ENCODE measurements around the gene SHB.

The SHB gene

DNA sequence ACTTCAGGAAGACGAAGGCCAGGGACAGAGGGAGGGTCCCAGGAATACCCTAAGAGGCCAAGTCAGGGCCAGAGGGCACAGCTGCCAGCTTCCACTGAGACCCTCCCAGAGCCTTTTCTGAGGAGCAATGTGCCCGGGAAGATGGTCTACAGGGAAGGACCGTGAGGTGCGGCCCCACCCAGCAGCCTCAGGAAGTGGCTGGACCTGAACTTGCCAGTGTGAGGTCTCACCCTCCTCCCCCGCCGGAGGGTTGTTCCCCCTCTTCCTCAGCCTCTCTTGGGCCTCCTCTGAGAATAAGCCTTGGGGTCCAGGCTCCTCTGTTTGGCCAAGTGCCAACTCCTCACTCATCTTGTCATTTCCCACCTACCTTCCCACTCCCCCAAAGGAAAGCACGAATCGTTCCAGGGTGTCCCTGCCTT, 151.7 kb downstream of the SHB start:
- TF ChIP-seq, protein P1, sequence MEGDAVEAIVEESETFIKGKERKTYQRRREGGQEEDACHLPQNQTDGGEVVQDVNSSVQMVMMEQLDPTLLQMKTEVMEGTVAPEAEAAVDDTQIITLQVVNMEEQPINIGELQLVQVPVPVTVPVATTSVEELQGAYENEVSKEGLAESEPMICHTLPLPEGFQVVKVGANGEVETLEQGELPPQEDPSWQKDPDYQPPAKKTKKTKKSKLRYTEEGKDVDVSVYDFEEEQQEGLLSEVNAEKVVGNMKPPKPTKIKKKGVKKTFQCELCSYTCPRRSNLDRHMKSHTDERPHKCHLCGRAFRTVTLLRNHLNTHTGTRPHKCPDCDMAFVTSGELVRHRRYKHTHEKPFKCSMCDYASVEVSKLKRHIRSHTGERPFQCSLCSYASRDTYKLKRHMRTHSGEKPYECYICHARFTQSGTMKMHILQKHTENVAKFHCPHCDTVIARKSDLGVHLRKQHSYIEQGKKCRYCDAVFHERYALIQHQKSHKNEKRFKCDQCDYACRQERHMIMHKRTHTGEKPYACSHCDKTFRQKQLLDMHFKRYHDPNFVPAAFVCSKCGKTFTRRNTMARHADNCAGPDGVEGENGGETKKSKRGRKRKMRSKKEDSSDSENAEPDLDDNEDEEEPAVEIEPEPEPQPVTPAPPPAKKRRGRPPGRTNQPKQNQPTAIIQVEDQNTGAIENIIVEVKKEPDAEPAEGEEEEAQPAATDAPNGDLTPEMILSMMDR (IDR thresholded peaks at IDR 0.05; ENCODE audit: insufficient read depth, low read length, poor library complexity, severe bottlenecking), result no peak
- TF ChIP-seq EZH2phosphoT487 (conservative IDR thresholded peaks at IDR 0.05; ENCODE audit: low read length), result no peak
- Histone ChIP-seq H3K27me3 (ENCODE audit: low read length) (no peaks in the 10 kb centered on the region), H4K20me1 (ENCODE audit: low read depth, low read length) (no peaks in the 10 kb centered on the region), H3K9me3 (ENCODE audit: insufficient read depth, low read length) (no peaks in the 10 kb centered on the region), H3K27ac (ENCODE audit: low read depth, low read length) (no peak overlapping the region), H3K36me3 (ENCODE audit: low read length) (no peaks in the 10 kb centered on the region), H3K4me2 (ENCODE audit: low read depth, low read length, poor library complexity, severe bottlenecking) (no peak overlapping the region), H3K4me3 (ENCODE audit: insufficient read depth, low read length, poor library complexity, severe bottlenecking) (no peak overlapping the region), H3K9me2 (replicated peaks; ENCODE audit: insufficient read depth, low read length) (no peaks in the 10 kb centered on the region), H3F3A (ENCODE audit: insufficient read depth) (no peaks in the 10 kb centered on the region), H3K9ac (ENCODE audit: low read length) (no peak overlapping the region), H2AFZ (ENCODE audit: low read depth, low read length, severe bottlenecking) (no peak overlapping the region), H3K79me2 (ENCODE audit: insufficient read depth, low read length) (no peaks in the 10 kb centered on the region)

DNA sequence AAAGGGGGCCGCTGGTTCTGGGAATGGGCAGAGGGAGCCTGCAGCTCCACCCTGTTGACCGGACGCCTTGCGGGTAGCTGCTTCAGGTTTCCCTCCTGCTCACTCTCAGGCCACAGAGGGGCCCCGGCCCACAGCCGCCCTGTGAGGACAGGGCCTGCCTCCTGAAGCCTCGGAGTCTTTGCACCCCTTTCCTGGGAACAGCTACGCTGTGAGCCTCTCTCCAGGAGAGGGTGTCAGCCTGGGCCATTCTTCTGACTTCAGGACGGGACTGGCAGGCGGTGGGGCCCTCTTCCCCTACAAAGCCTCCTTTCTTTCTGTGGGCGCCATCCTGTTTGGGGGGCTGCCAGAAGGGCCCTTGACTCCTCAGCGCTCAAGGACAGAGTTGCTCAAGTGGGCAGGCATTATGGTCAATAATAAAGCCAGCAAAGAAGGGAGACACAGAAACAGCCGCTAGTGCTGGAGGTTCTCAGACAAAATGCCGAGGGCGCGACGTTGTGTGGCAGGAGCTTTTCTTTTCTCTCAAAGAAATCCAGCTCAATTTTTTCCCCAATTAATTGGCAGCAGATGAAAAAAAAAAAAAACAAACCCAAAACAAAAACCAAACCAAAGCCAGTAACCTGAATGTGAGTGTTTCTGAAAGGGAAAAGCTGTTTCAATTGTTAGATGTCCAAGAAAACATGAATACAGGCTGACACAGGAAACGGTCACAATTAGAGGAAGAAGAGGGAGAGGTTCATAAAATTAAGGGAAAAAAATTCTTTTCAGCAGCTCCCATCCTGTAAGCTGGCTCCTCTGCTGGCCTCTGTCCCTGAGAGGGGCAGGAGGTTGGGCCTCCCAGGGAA, 152.3 kb downstream of the SHB start:
- no peak for TF ChIP-seq EZH2phosphoT487 (conservative IDR thresholded peaks at IDR 0.05; ENCODE audit: low read length)
- TF ChIP-seq, protein P1 (IDR thresholded peaks at IDR 0.05; ENCODE audit: insufficient read depth, low read length, poor library complexity, severe bottlenecking), result no peak
- Histone ChIP-seq H3K79me2 (ENCODE audit: insufficient read depth, low read length) (no peaks in the 10 kb centered on the region), H3K9me2 (replicated peaks; ENCODE audit: insufficient read depth, low read length) (no peaks in the 10 kb centered on the region), H4K20me1 (ENCODE audit: low read depth, low read length) (no peaks in the 10 kb centered on the region), H3K4me2 (ENCODE audit: low read depth, low read length, poor library complexity, severe bottlenecking) (no peak overlapping the region), H3K36me3 (ENCODE audit: low read length) (no peaks in the 10 kb centered on the region), H3K9me3 (ENCODE audit: insufficient read depth, low read length) (no peaks in the 10 kb centered on the region), H3K27me3 (ENCODE audit: low read length) (no peaks in the 10 kb centered on the region), H3K27ac (ENCODE audit: low read depth, low read length) (no peak overlapping the region), H2AFZ (ENCODE audit: low read depth, low read length, severe bottlenecking) (no peak overlapping the region), H3K4me3 (ENCODE audit: insufficient read depth, low read length, poor library complexity, severe bottlenecking) (no peak overlapping the region), H3K9ac (ENCODE audit: low read length) (no peak overlapping the region), H3F3A (ENCODE audit: insufficient read depth) (no peaks in the 10 kb centered on the region)

DNA sequence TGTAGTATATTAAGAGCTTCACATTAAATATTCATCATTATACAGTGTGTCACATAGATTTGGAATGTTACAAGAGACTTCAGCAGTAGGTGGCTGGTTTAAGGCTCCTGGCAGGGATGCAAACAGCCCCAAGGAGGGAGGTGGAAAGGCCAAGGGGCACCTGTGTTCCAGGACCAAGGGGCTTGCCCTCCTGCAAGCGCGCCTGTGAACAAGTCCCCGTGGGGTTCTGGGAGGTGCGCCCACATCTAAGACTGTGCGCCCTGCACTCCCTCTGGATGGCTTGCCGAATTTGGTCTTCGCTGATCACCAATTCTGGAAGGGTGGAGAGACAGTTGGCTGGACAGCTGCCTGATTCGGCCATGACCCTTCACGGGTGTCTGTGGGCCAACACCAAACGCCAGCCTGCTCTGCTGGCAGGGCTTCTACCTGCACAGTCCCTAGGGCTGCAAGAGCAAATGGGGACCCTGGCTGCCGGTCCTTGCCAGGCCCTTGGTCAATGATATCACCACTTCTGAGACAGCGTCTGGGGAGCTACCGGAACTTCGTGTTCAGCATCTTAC, 153.0 kb downstream of the SHB start:
- H3K36me3 ChIP-seq (ENCODE audit: low read length), result no peaks in the 10 kb centered on the region
- no peak overlapping the region for H3K27ac ChIP-seq (ENCODE audit: low read depth, low read length)

More for the DNA sequence above, 153.0 kb downstream of the SHB start:
- Histone ChIP-seq H3K4me3 (ENCODE audit: insufficient read depth, low read length, poor library complexity, severe bottlenecking) (no peak overlapping the region), H2AFZ (ENCODE audit: low read depth, low read length, severe bottlenecking) (no peak overlapping the region), H3K9me2 (replicated peaks; ENCODE audit: insufficient read depth, low read length) (no peaks in the 10 kb centered on the region), H3K79me2 (ENCODE audit: insufficient read depth, low read length) (no peaks in the 10 kb centered on the region), H3K9ac (ENCODE audit: low read length) (no peak overlapping the region), H3F3A (ENCODE audit: insufficient read depth) (no peaks in the 10 kb centered on the region), H4K20me1 (ENCODE audit: low read depth, low read length) (no peaks in the 10 kb centered on the region), H3K4me2 (ENCODE audit: low read depth, low read length, poor library complexity, severe bottlenecking) (no peak overlapping the region), H3K27me3 (ENCODE audit: low read length) (no peaks in the 10 kb centered on the region), H3K9me3 (ENCODE audit: insufficient read depth, low read length) (no peaks in the 10 kb centered on the region)
- TF ChIP-seq, protein P1 (IDR thresholded peaks at IDR 0.05; ENCODE audit: insufficient read depth, low read length, poor library complexity, severe bottlenecking), result no peak
- TF ChIP-seq EZH2phosphoT487 (conservative IDR thresholded peaks at IDR 0.05; ENCODE audit: low read length), result no peak
